GM12891 (cell line): ENCODE measurements around the gene NDEL1.

Experiments used
- DNase-seq: peaks from one replicate; pipeline ENCODE4 v3.0.0; 2011; ENCODE audit warnings: low spot score; ENCODE audit not compliant: insufficient read length
- FAIRE-seq: peaks from 2 replicates; lab custom pipeline; 2011; peaks lifted over from hg19 to GRCh38; lab: Jason Lieb, UNC
- PAX5 ChIP-seq: IDR thresholded peaks from 2 replicates; pipeline ENCODE4 v1.6.1; 2011; ENCODE audit warnings: low read length, moderate library complexity, mild to moderate bottlenecking; ENCODE audit not compliant: insufficient read depth, severe bottlenecking
- POLR2A ChIP-seq: IDR thresholded peaks from 2 replicates; pipeline ENCODE4 v1.6.1; 2011; ENCODE audit warnings: low read depth, low read length, control low read depth
- POLR2AphosphoS5 ChIP-seq: IDR thresholded peaks from 2 replicates; pipeline ENCODE4 v1.6.1; 2011; ENCODE audit warnings: low read depth, low read length, control low read depth
- POU2F2 ChIP-seq: IDR thresholded peaks from 2 replicates; pipeline ENCODE4 v1.6.1; 2011; ENCODE audit warnings: low read depth, mild to moderate bottlenecking, control low read depth, low read length, moderate library complexity
- SPI1 ChIP-seq: IDR thresholded peaks from 2 replicates; pipeline ENCODE4 v1.6.1; 2011; ENCODE audit warnings: low read depth, low read length, control low read depth
- TAF1 ChIP-seq: IDR thresholded peaks from 2 replicates; pipeline ENCODE4 v1.6.1; 2011; ENCODE audit warnings: low read depth, low read length, control low read depth

The NDEL1 gene

DNA sequence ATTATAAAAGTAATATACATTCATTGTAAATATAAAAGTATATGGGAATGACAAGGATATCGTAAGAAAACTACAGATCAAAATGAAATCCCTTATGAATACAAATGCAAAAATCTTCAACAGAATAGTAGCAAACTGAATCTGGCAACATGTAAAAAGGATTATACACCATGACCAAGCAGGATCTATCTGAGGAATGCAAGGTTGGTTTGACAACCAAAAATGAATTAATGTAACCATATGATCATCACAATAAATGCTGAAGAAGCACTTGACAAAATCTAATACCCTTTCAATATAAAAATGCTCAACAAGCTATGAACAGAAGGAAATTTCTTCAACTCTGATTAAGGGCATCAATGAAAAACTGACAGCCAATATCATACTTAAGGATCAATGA is 48.8 kb downstream of the NDEL1 start:
- FAIRE-seq, result no peak
- DNase-seq, result no peak
- no peak for TF ChIP-seq POLR2A
- no peak for TF ChIP-seq SPI1
- TF ChIP-seq PAX5, result no peak

DNA sequence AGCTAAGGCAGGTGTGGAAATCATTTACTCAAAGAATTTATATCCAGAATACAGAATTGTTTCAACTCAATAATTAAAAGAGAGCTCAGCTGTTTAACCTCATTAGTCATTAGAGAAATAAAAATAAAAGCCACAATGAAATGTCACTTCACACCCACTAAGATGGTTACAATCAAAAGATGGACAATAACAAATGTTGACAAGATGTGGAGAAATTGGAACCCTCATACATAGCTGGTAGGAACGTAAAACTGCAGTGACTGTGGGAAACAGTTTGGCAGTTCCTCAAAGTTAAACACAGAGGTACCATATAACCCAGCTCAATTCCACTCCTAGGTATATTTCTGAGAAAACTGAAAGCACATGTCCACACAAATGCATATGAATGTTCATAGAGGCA is 49.8 kb downstream of the NDEL1 start:
- FAIRE-seq (no peak), DNase-seq (no peak)
- TF ChIP-seq POLR2AphosphoS5, result no peak
- no peak for TF ChIP-seq TAF1
- TF ChIP-seq POU2F2, result no peak
- no peak for TF ChIP-seq PAX5
- TF ChIP-seq SPI1, result no peak
- TF ChIP-seq POLR2A, result no peak

DNA sequence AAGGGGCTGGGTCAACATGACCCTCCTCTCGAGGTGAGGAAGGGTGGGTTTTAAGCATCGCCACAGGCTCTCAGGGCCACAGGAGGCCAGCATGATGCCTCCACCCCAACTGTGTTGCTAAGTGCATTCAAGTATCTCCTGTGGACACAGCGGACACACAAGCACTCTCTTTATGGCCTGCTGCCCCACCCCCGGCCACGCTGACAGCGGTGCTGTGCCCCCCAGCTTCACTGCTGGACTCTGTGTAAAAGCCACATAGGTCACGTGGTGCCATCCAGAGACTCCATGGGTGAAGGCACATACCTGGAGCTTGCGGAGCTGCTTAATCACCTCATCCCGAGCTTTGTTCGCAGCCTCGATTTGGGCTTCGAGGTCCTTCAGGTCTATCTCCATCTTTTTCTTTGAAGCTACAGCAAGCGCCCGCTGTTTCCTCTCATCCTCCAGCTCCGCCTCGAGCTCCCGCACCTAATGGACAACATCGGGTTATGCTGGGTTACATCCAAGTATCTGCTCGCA is 51.5 kb downstream of the NDEL1 start:
- TF ChIP-seq SPI1 (no peak), TAF1 (no peak)
- no peak for FAIRE-seq
- no peak for DNase-seq

DNA sequence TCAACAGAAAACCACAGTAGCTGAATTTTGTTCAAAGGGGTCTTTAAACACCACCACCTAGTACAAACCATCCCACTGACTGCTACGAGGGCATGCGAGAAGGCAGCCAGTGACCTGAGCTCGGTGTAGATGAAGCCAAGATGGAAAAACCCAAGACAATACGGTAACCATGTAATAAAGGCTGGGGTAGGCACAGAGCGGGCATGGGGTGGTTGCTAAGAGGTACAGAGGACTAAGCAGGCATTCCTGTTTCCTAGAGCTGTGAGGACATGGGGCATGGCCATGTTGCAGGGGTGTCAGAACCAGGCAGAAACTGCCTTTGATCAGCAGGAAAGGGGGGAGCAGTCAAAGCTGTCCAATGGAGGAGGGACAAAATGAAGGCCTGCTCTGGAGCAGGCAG is 52.1 kb downstream of the NDEL1 start:
- FAIRE-seq (no peak), DNase-seq (no peak)
- TF ChIP-seq POLR2AphosphoS5 (no peak), POLR2A (no peak), SPI1 (no peak), PAX5 (no peak), POU2F2 (no peak), TAF1 (no peak)

DNA sequence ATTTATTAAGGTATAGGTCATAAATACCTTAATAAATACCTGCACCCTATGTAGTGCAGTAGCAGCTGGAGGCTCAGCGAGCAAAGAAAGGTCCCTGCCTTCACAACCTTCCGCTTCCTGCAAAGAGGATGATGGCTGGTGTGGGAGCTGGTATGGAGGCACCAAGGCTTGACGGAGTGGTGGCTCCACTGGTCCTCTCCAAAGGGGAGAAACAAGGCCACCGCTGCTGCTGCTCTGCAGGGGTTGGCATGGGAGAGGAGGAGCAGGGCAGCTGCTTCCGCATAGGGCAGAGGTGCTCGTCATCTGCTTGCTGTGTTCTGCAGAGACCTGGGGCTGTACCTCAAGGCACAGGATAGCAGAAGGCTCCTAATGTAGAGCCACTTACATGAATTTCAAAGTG is 52.8 kb downstream of the NDEL1 start:
- TF ChIP-seq POLR2A (no peak), SPI1 (no peak), POLR2AphosphoS5 (no peak), POU2F2 (no peak)
- FAIRE-seq, result no peak
- DNase-seq, result no peak

DNA sequence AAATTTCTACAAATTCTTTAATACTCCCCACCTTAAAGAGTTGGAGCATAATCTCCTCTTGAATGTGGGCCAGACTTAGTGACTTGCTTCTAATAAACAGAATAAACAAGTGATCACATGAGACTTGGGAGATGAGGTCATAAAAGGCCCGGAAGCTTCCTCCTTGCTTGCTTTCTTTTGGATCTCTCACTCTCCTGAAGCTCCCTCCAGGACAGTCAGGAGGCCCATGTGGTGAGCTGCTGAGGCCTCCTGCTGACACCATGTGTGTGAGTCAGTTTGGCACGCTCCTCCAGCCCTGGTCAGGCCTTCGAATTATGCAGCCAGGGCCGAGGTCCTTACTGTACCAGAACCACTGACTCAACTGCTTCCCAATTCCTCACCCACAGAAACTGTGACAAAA is 53.2 kb downstream of the NDEL1 start:
- no peak for TF ChIP-seq TAF1
- TF ChIP-seq POLR2A, result no peak
- TF ChIP-seq POLR2AphosphoS5, result no peak
- no peak for DNase-seq
- FAIRE-seq, result no peak

DNA sequence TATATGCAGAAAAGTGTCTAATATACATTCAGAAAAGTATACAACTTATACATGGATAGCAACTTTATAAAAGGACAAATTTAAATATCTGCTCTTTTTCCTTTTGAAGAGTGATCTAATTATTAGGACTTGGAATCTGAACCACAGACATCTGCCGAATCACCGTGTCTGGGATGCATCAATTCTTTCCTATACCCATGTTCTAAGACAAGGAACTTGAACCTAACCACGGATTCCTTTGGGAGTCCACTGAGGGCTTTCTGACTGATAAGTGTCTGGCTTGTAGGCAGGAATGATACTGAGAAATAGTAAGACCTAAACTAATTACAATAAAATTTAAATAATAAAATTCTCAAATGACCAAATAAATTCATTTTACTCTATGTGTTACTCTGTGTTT is 54.2 kb downstream of the NDEL1 start:
- FAIRE-seq (no peak), DNase-seq (no peak)
- no peak for TF ChIP-seq TAF1
- TF ChIP-seq POU2F2, result no peak
- TF ChIP-seq SPI1, result no peak
- TF ChIP-seq POLR2A, result no peak
- TF ChIP-seq POLR2AphosphoS5, result no peak
- TF ChIP-seq PAX5, result no peak

DNA sequence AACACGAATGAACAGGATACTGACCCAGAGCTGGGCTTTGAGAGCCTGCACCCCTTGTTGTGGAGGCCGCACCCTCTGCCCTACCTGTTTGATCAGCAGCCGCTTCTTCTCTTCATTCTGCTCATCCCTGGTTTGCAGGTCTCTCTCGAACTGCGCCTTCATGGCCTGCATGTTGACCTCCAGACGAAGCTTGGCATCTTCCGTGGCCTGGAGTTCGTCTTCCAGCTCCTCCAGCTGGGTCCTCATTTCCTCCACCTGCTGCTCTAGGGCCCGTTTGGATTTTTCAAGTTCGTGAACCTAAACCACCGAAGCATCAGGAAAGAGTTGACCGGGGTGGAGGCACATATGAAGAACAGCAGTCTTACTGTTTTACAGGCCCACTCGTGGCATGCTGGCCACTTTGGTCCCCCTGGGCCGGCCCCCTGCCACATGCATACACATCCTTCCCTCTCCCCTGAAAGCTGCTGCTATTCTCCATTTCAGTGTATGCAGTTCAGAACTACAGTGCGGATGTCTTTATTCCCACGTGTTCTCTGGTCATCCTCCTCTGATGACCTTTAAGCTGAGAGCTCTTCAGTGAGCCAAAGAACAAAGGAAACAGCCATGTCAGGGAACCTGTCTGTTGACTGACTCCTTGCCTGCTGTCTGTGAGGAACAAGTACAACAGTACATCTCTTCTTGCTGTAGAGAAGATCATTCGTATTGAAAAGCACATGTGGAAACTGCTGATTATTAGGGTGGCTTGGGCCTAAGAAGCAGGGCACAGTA is 54.8 kb downstream of the NDEL1 start:
- DNase-seq, result no peak
- TF ChIP-seq POLR2AphosphoS5 (no peak), TAF1 (no peak), PAX5 (no peak)
- FAIRE-seq, result no peak

DNA sequence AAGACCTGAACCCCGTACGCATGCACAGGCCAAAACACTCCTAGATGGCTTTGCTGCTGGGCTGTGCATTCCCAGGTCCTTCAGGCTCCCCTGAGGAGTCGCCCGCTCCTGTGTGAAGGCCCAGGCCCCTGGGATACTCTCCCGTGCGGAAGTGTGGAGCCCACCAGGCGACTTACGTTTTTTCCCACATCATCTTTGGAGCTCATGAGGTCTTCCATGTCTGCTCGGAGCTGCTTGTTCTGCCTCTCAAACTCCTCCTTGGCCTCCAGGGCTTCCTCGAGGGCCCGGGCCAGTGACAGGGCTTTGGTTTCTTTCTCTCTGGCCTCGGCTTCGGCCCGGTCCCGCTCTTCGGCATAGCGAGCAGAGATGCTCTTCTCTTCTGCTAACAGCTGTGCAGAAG is 56.4 kb downstream of the NDEL1 start:
- no peak for FAIRE-seq
- TF ChIP-seq TAF1 (no peak), POLR2A (no peak), SPI1 (no peak), POLR2AphosphoS5 (no peak), POU2F2 (no peak), PAX5 (no peak)

DNA sequence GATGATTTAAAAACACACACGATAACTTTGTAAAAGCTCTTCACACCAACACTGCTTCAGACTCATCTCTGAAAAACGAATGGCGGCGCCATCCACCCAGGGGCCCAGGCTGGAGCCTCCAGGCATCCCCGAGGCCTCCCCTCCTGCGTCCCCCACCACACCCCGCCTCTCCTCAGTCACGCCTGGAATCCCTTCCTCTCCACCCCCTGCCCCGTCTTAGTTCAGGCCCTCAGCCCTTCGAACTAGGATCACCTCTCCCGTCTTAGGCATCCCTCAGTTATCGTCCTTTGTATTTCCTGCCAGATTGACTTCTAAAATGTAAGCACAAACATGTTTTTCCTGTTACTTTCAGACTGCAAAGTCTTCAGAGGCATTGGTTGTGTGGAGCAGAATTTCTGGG is 58.3 kb downstream of the NDEL1 start:
- TF ChIP-seq POLR2AphosphoS5, result no peak
- no peak for TF ChIP-seq POLR2A
- TF ChIP-seq POU2F2, result no peak
- TF ChIP-seq PAX5, result no peak
- TF ChIP-seq TAF1, result no peak
- no peak for TF ChIP-seq SPI1
- DNase-seq (no peak), FAIRE-seq (no peak)

More for the DNA sequence above, 56.4 kb downstream of the NDEL1 start:
- DNase-seq, result no peak
